ENCODE measurements around the gene SMPD2. TPM values are rescaled to one million over a fixed set of nuclear protein-coding genes. Genes with fewer than 3 reads are reported as not detected.

SMPD2 gene
- total RNA-seq, 2 donors from 2014 or later = 7.6 to 9.8 TPM

GRCh38 chr6:109442393-109442924, 1.9 kb downstream of the SMPD2 start:
- no peaks in the 10 kb centered on the region for H3K9me3 Mint-ChIP-seq
- peaks cover 5 to 6% of the 10 kb centered on the region in 2 donors for H3K36me3 Mint-ChIP-seq
- DNase-seq (ENCODE audit: low spot score in 2 of 2) (no peak), ATAC-seq (no peak)
- peak overlapping the region in 1 of 2 donors; percentile 29 for H3K27ac Mint-ChIP-seq

- H3K36me3 Mint-ChIP-seq = peaks cover 5 to 6% of the 10 kb centered on the region in 2 donors
- peak overlapping the region in 1 of 2 donors; percentile 29 for H3K27ac Mint-ChIP-seq
- DNase-seq (ENCODE audit: low spot score in 2 of 2) (no peak), ATAC-seq (no peak)
- H3K9me3 Mint-ChIP-seq = no peaks in the 10 kb centered on the region
These were observed 3.0 kb downstream of the SMPD2 start for GRCh38 chr6:109443425-109443950.

GRCh38 chr6:109445382-109445781, 4.9 kb downstream of the SMPD2 start:
- Mint-ChIP-seq H3K27ac (peak overlapping the region in 1 of 2 donors; percentile 61), H3K36me3 (peaks cover 5 to 6% of the 10 kb centered on the region in 2 donors), H3K9me3 (no peaks in the 10 kb centered on the region)
- DNase-seq (ENCODE audit: low spot score in 2 of 2) = no peak
- ATAC-seq = no peak

GRCh38 chr6:109446072-109446471, 5.5 kb downstream of the SMPD2 start:
- DNase-seq (ENCODE audit: low spot score in 2 of 2) = no peak
- Mint-ChIP-seq H3K27ac (peak overlapping the region in 1 of 2 donors; percentile 17), H3K36me3 (peaks cover 5 to 12% of the 10 kb centered on the region in 2 donors), H3K9me3 (no peaks in the 10 kb centered on the region)
- ATAC-seq = no peak

- Mint-ChIP-seq H3K9me3 (no peaks in the 10 kb centered on the region), H3K36me3 (peaks cover under 1 to 12% of the 10 kb centered on the region in 2 donors), H3K27ac (peak overlapping the region in 1 of 2 donors; percentile 17)
- no peak for ATAC-seq
- DNase-seq (ENCODE audit: low spot score in 2 of 2) = no peak
These were observed 6.0 kb downstream of the SMPD2 start for GRCh38 chr6:109446541-109446940.

GRCh38 chr6:109447087-109447486, 6.6 kb downstream of the SMPD2 start:
- ATAC-seq (no peak), DNase-seq (ENCODE audit: low spot score in 2 of 2) (no peak)
- H3K9me3 Mint-ChIP-seq = no peaks in the 10 kb centered on the region
- H3K36me3 Mint-ChIP-seq = peaks cover 0 to 12% of the 10 kb centered on the region in 2 donors
- peak overlapping the region in 1 of 2 donors; percentile 17 for H3K27ac Mint-ChIP-seq

GRCh38 chr6:109447878-109448555, 7.5 kb downstream of the SMPD2 start:
- Mint-ChIP-seq H3K27ac (peak overlapping the region; percentile 69 to 75), H3K36me3 (peaks cover 0 to 12% of the 10 kb centered on the region in 2 donors), H3K9me3 (no peaks in the 10 kb centered on the region)
- no peak for ATAC-seq
- DNase-seq (ENCODE audit: low spot score in 2 of 2) = no peak

GRCh38 chr6:109448615-109449014, 8.1 kb downstream of the SMPD2 start:
- peak overlapping the region in 1 of 2 donors; percentile 69 for H3K27ac Mint-ChIP-seq

GRCh38 chr6:109449064-109449794, 8.7 kb downstream of the SMPD2 start:
- DNase-seq (ENCODE audit: low spot score in 2 of 2) (no peak), ATAC-seq (peak in 1 of 2 donors; percentile 10)
- Mint-ChIP-seq H3K27ac (peak overlapping the region in 1 of 2 donors; percentile 69), H3K9me3 (no peaks in the 10 kb centered on the region), H3K36me3 (peaks cover 0 to 6% of the 10 kb centered on the region in 2 donors)

More at GRCh38 chr6:109448615-109449014, 8.1 kb downstream of the SMPD2 start:
- Mint-ChIP-seq H3K36me3 (peaks cover 0 to 6% of the 10 kb centered on the region in 2 donors), H3K9me3 (no peaks in the 10 kb centered on the region)
- DNase-seq (ENCODE audit: low spot score in 2 of 2) (no peak), ATAC-seq (no peak)

- peaks cover 0 to 6% of the 10 kb centered on the region in 2 donors for H3K36me3 Mint-ChIP-seq
- peak overlapping the region; percentile 47 to 89 for H3K27ac Mint-ChIP-seq
These were observed 9.5 kb downstream of the SMPD2 start for GRCh38 chr6:109449795-109450673.

GRCh38 chr6:109450801-109451200, 10.3 kb downstream of the SMPD2 start:
- Mint-ChIP-seq H3K36me3 (peaks cover 0 to 6% of the 10 kb centered on the region in 2 donors), H3K27ac (no peak overlapping the region), H3K9me3 (no peaks in the 10 kb centered on the region)
- no peak for DNase-seq (ENCODE audit: low spot score in 2 of 2)
- ATAC-seq = no peak

More at GRCh38 chr6:109449795-109450673, 9.5 kb downstream of the SMPD2 start:
- ATAC-seq (peak; percentile 36 to 50), DNase-seq (ENCODE audit: low spot score in 2 of 2) (no peak)
- no peaks in the 10 kb centered on the region for H3K9me3 Mint-ChIP-seq

- H3K27ac Mint-ChIP-seq = peak overlapping the region in 1 of 2 donors; percentile 29
- no peak for ATAC-seq
- H3K36me3 Mint-ChIP-seq = peaks cover 0 to 6% of the 10 kb centered on the region in 2 donors
These were observed 10.9 kb downstream of the SMPD2 start for GRCh38 chr6:109451376-109451775.

GRCh38 chr6:109452181-109452580, 11.7 kb downstream of the SMPD2 start:
- H3K9me3 Mint-ChIP-seq = no peaks in the 10 kb centered on the region
- no peak overlapping the region for H3K27ac Mint-ChIP-seq
- DNase-seq (ENCODE audit: low spot score in 2 of 2) (no peak), ATAC-seq (no peak)
- peaks cover 0 to 6% of the 10 kb centered on the region in 2 donors for H3K36me3 Mint-ChIP-seq

More at GRCh38 chr6:109451376-109451775, 10.9 kb downstream of the SMPD2 start:
- no peak for DNase-seq (ENCODE audit: low spot score in 2 of 2)
- no peaks in the 10 kb centered on the region for H3K9me3 Mint-ChIP-seq

- H3K27ac Mint-ChIP-seq = no peak overlapping the region
- no peak for ATAC-seq
- no peak for DNase-seq (ENCODE audit: low spot score in 2 of 2)
- H3K36me3 Mint-ChIP-seq = peaks cover 0 to 6% of the 10 kb centered on the region in 2 donors
- H3K9me3 Mint-ChIP-seq = no peaks in the 10 kb centered on the region
These were observed 12.6 kb downstream of the SMPD2 start for GRCh38 chr6:109453156-109453555.

- Mint-ChIP-seq H3K9me3 (no peaks in the 10 kb centered on the region), H3K27ac (peak overlapping the region; percentile 88 to 98), H3K36me3 (peaks cover 0 to 6% of the 10 kb centered on the region in 2 donors)
- DNase-seq (ENCODE audit: low spot score in 2 of 2) = no peak
- ATAC-seq = no peak
These were observed 13.3 kb downstream of the SMPD2 start for GRCh38 chr6:109453594-109454495.

Data from activated naive CD4-positive, alpha-beta T cell treated with anti-CD3 and anti-CD28 coated beads, Interleukin-2, amount 50 U/mL, for 72 hours (primary cell).